Stomach (tissue), 4 donors: ENCODE results near the gene KCNIP4.

ENCODE experiments used
- EP300 ChIP-seq: sonication (generic); formaldehyde crosslinking; IDR thresholded peaks from one replicate; pipeline ENCODE4 v1.6.1; 2017; ENCODE audit warnings: antibody characterized with exemption
- POLR2A ChIP-seq, 4 donors: fragments of 450-650 bp; IDR thresholded peaks; one replicate each; pipeline ENCODE4 v1.6.1; 2016; ENCODE audit warnings: antibody characterized with exemption in 4 of 4, control low read depth in 2 of 4, mild to moderate bottlenecking in 1 of 4, moderate library complexity in 1 of 4
- POLR2AphosphoS5 ChIP-seq, 3 donors: sonication (generic); formaldehyde crosslinking; IDR thresholded peaks; one replicate each; pipeline ENCODE4 v1.6.1; 2016; ENCODE audit warnings: antibody characterized with exemption in 3 of 3
- TF ChIP-seq, protein P1 (sequence below), 7 experiments: fragments of 450-650 bp in 4 of 7; fragments of 200-600 bp in 3 of 7; sonication (generic) in 3 of 7; IDR thresholded peaks; one replicate each; pipeline ENCODE4 v1.5.1; 2016 to 2019; ENCODE audit warnings: antibody characterized with exemption in 7 of 7, control low read depth in 2 of 7, mild to moderate bottlenecking in 1 of 7

DNA sequence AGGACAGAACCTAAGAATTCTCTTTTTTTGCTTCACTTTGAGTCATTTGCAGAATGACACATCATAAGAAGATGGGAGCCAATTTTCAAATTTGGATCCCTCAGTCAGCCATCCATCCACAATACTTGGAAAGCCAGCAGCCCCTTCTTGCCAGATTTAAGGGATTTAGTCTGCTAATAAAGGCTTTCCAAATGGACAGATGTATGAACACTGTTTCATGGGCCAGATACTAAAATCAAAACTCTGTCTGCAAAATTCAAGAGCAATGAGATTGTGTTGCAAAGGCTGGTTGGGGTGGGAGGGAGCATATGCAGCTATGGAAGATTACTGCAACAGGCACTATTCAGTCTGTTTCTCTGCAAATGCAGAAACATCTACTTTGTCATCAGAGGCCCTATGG, 37.7 kb upstream of the KCNIP4 start:
- TF ChIP-seq POLR2AphosphoS5 (IDR thresholded peaks at IDR 0.05) (no peak), EP300 (no peak), POLR2A (IDR thresholded peaks at IDR 0.05) (no peak)
- TF ChIP-seq, protein P1, sequence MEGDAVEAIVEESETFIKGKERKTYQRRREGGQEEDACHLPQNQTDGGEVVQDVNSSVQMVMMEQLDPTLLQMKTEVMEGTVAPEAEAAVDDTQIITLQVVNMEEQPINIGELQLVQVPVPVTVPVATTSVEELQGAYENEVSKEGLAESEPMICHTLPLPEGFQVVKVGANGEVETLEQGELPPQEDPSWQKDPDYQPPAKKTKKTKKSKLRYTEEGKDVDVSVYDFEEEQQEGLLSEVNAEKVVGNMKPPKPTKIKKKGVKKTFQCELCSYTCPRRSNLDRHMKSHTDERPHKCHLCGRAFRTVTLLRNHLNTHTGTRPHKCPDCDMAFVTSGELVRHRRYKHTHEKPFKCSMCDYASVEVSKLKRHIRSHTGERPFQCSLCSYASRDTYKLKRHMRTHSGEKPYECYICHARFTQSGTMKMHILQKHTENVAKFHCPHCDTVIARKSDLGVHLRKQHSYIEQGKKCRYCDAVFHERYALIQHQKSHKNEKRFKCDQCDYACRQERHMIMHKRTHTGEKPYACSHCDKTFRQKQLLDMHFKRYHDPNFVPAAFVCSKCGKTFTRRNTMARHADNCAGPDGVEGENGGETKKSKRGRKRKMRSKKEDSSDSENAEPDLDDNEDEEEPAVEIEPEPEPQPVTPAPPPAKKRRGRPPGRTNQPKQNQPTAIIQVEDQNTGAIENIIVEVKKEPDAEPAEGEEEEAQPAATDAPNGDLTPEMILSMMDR (IDR thresholded peaks at IDR 0.05), result no peak
